Activated T-helper 1 cell treated with anti-CD3 and anti-CD28 coated beads, Interleukin-12 subunit alpha, Interleukin-12 subunit beta, Interleukin-2, Interleukin-4 antibody, amounts not matched to agents 30 ng/mL and 10 ng/mL and 1 ng/mL, durations not matched to agents 14 hours and 24 hours and 36 hours (primary cell): ENCODE measurements around the gene KRT84. TPM values are rescaled to one million over a fixed set of nuclear protein-coding genes. Genes with fewer than 3 reads are reported as not detected.

Experiments used
- DNase-seq: peaks from one replicate; pipeline ENCODE4 v3.0.0; 2021; ENCODE audit warnings: low spot score
- H3K27ac Mint-ChIP-seq: one replicate; pipeline ENCODE4 v1.8.0; 2021; ENCODE audit warnings: mild to moderate bottlenecking, mixed read lengths
- H3K27me3 Mint-ChIP-seq: one replicate; pipeline ENCODE4 v1.8.0; 2022; ENCODE audit warnings: mild to moderate bottlenecking, moderate library complexity, mixed read lengths; ENCODE audit not compliant: insufficient read depth
- H3K36me3 Mint-ChIP-seq: one replicate; pipeline ENCODE4 v1.8.0; 2021; ENCODE audit warnings: low read depth, mixed read lengths
- H3K4me1 Mint-ChIP-seq: one replicate; pipeline ENCODE4 v1.8.0; 2021; ENCODE audit warnings: low read depth, mixed read lengths
- H3K4me3 Mint-ChIP-seq: one replicate; pipeline ENCODE4 v1.8.0; 2021; ENCODE audit warnings: mild to moderate bottlenecking, moderate library complexity, mixed read lengths
- H3K9me3 Mint-ChIP-seq: one replicate; pipeline ENCODE4 v1.8.0; 2021; ENCODE audit warnings: mixed read lengths
- intact Hi-C: fragments of 100-400 bp; cut with micrococcal nuclease; formaldehyde crosslinking; loops from one replicate; pipeline ENCODE4 v1.15.1; 2024
- total RNA-seq: library from RNA; stranded (reverse); gene quantifications from 2 replicates; pipeline ENCODE4 v1.2.3, GENCODE V29; 2022

KRT84 gene
- total RNA-seq = not detected in 2 replicates

- no peak for DNase-seq
- Mint-ChIP-seq H3K4me1 (peaks cover 15% of the 10 kb centered on the region), H3K27ac (no peak within 1 kb of the TSS), H3K36me3 (no peaks in the 10 kb centered on the region), H3K4me3 (no peak within 1 kb of the TSS), H3K9me3 (no peaks in the 10 kb centered on the region), H3K27me3 (peaks cover 13% of the 10 kb centered on the region)
- intact Hi-C loops = no loop called here
Observed at GRCh38 chr12:52385226-52385702, at the start of gene KRT84. TSS of gene KRT84 (minus strand) at chr12:52385652. CDS start at chr12:52385585, 67 bp downstream.

GRCh38 chr12:52434760-52435530, 49.5 kb upstream of the KRT84 start:
- H3K4me1 Mint-ChIP-seq = no peaks in the 10 kb centered on the region
- H3K36me3 Mint-ChIP-seq = no peaks in the 10 kb centered on the region
- H3K27me3 Mint-ChIP-seq = no peaks in the 10 kb centered on the region
- no peak overlapping the region for H3K27ac Mint-ChIP-seq
- intact Hi-C loops = no loop called here
- no peak for DNase-seq
- no peak overlapping the region for H3K4me3 Mint-ChIP-seq
- H3K9me3 Mint-ChIP-seq = no peaks in the 10 kb centered on the region

- H3K27me3 Mint-ChIP-seq = no peaks in the 10 kb centered on the region
- H3K4me3 Mint-ChIP-seq = no peak within 1 kb of the TSS
- DNase-seq = no peak
- H3K27ac Mint-ChIP-seq = no peak within 1 kb of the TSS
- H3K36me3 Mint-ChIP-seq = no peaks in the 10 kb centered on the region
- no peaks in the 10 kb centered on the region for H3K4me1 Mint-ChIP-seq
- H3K9me3 Mint-ChIP-seq = no peaks in the 10 kb centered on the region
- intact Hi-C loops = no loop called here
Observed at GRCh38 chr12:52434081-52434733, 48.8 kb upstream of the KRT84 start, which contains the start of gene KRT75. TSS of gene KRT75 (minus strand) at chr12:52434371. CDS start at chr12:52434304, 67 bp downstream.

GRCh38 chr12:52433501-52434080, 48.1 kb upstream of the KRT84 start:
- Mint-ChIP-seq H3K4me3 (no peak overlapping the region), H3K9me3 (no peaks in the 10 kb centered on the region), H3K27me3 (no peaks in the 10 kb centered on the region), H3K4me1 (no peaks in the 10 kb centered on the region), H3K36me3 (no peaks in the 10 kb centered on the region), H3K27ac (no peak overlapping the region)
- intact Hi-C loops = no loop called here
- no peak for DNase-seq

- H3K4me3 Mint-ChIP-seq = no peak overlapping the region
- no peak overlapping the region for H3K27ac Mint-ChIP-seq
- no peaks in the 10 kb centered on the region for H3K9me3 Mint-ChIP-seq
- H3K4me1 Mint-ChIP-seq = no peaks in the 10 kb centered on the region
- no peaks in the 10 kb centered on the region for H3K36me3 Mint-ChIP-seq
- no peaks in the 10 kb centered on the region for H3K27me3 Mint-ChIP-seq
- intact Hi-C loops = no loop called here
- DNase-seq = no peak
Observed at GRCh38 chr12:52432559-52433207, 47.2 kb upstream of the KRT84 start.

GRCh38 chr12:52428121-52428520, 42.7 kb upstream of the KRT84 start:
- Mint-ChIP-seq H3K36me3 (no peaks in the 10 kb centered on the region), H3K9me3 (no peaks in the 10 kb centered on the region), H3K27me3 (peaks cover 3% of the 10 kb centered on the region), H3K4me3 (no peak overlapping the region), H3K4me1 (no peaks in the 10 kb centered on the region), H3K27ac (no peak overlapping the region)
- DNase-seq = no peak
- intact Hi-C loops = no loop called here

- intact Hi-C loops = no loop called here
- H3K36me3 Mint-ChIP-seq = no peaks in the 10 kb centered on the region
- H3K9me3 Mint-ChIP-seq = no peaks in the 10 kb centered on the region
- no peaks in the 10 kb centered on the region for H3K4me1 Mint-ChIP-seq
- no peak overlapping the region for H3K27ac Mint-ChIP-seq
- DNase-seq = no peak
- no peak overlapping the region for H3K4me3 Mint-ChIP-seq
- H3K27me3 Mint-ChIP-seq = peaks cover 4% of the 10 kb centered on the region
Observed at GRCh38 chr12:52427083-52427482, 41.6 kb upstream of the KRT84 start.

- intact Hi-C loops = no loop called here
- DNase-seq = no peak
- H3K36me3 Mint-ChIP-seq = no peaks in the 10 kb centered on the region
- no peak overlapping the region for H3K4me3 Mint-ChIP-seq
- no peaks in the 10 kb centered on the region for H3K9me3 Mint-ChIP-seq
- H3K27me3 Mint-ChIP-seq = peaks cover 7% of the 10 kb centered on the region
- H3K4me1 Mint-ChIP-seq = no peaks in the 10 kb centered on the region
- H3K27ac Mint-ChIP-seq = no peak overlapping the region
Observed at GRCh38 chr12:52426034-52426433, 40.6 kb upstream of the KRT84 start.

GRCh38 chr12:52425466-52425865, 40.0 kb upstream of the KRT84 start:
- Mint-ChIP-seq H3K4me1 (no peaks in the 10 kb centered on the region), H3K27me3 (peaks cover 7% of the 10 kb centered on the region), H3K4me3 (no peak overlapping the region), H3K36me3 (no peaks in the 10 kb centered on the region), H3K27ac (no peak overlapping the region), H3K9me3 (no peaks in the 10 kb centered on the region)
- intact Hi-C loops = no loop called here
- no peak for DNase-seq

GRCh38 chr12:52423661-52424500, 38.4 kb upstream of the KRT84 start:
- no peaks in the 10 kb centered on the region for H3K9me3 Mint-ChIP-seq
- DNase-seq = no peak
- intact Hi-C loops = no loop called here
- no peaks in the 10 kb centered on the region for H3K4me1 Mint-ChIP-seq
- H3K27ac Mint-ChIP-seq = no peak overlapping the region
- H3K36me3 Mint-ChIP-seq = no peaks in the 10 kb centered on the region
- no peak overlapping the region for H3K4me3 Mint-ChIP-seq
- H3K27me3 Mint-ChIP-seq = peaks cover 7% of the 10 kb centered on the region

GRCh38 chr12:52423035-52423434, 37.6 kb upstream of the KRT84 start:
- no peak overlapping the region for H3K27ac Mint-ChIP-seq
- no peaks in the 10 kb centered on the region for H3K4me1 Mint-ChIP-seq
- H3K36me3 Mint-ChIP-seq = no peaks in the 10 kb centered on the region
- H3K27me3 Mint-ChIP-seq = peaks cover 7% of the 10 kb centered on the region
- H3K4me3 Mint-ChIP-seq = no peak overlapping the region
- intact Hi-C loops = no loop called here
- no peaks in the 10 kb centered on the region for H3K9me3 Mint-ChIP-seq
- no peak for DNase-seq

GRCh38 chr12:52419656-52420055, 34.2 kb upstream of the KRT84 start:
- Mint-ChIP-seq H3K27ac (no peak overlapping the region), H3K4me3 (no peak overlapping the region), H3K4me1 (no peaks in the 10 kb centered on the region), H3K27me3 (peaks cover 5% of the 10 kb centered on the region), H3K9me3 (no peaks in the 10 kb centered on the region), H3K36me3 (no peaks in the 10 kb centered on the region)
- DNase-seq = no peak
- intact Hi-C loops = no loop called here
